HL-60 (cell line): ENCODE data around the gene OR10A6.

ENCODE experiments used
- CTCF ChIP-seq: IDR thresholded peaks from one replicate; pipeline ENCODE4 v1.5.1; 2011; ENCODE audit warnings: low read length, control low read depth, inconsistent platforms; ENCODE audit not compliant: insufficient read depth
- POLR2AphosphoS5 ChIP-seq: IDR thresholded peaks from 2 replicates; pipeline ENCODE4 v1.6.1; 2012; ENCODE audit warnings: low read depth
- REST ChIP-seq: IDR thresholded peaks from 2 replicates; pipeline ENCODE4 v1.6.1; 2012; ENCODE audit warnings: low read depth; ENCODE audit not compliant: insufficient replicate concordance

GRCh38 chr11:7898666-7899283, 32.3 kb downstream of the OR10A6 start:
- TF ChIP-seq POLR2AphosphoS5, result no peak
- TF ChIP-seq CTCF, result no peak
- TF ChIP-seq REST, result no peak
